Transverse colon (tissue), 4 donors: Measurements from ENCODE around the gene KRT7. TPM values are rescaled to one million over a fixed set of nuclear protein-coding genes. Genes with fewer than 3 reads are reported as not detected.

Source experiments
- DNase-seq: peaks from one replicate; pipeline ENCODE4 v3.0.0-alpha.2; 2019
- H3K27ac ChIP-seq, 4 donors: fragments of 200-600 bp; sonication (generic); 2 replicates each; pipeline ENCODE4 v1.5.1; 2016 to 2018; ENCODE audit warnings: inconsistent platforms in 4 of 4
- H3K27me3 ChIP-seq: fragments of 200-600 bp; sonication (generic); 2 replicates; pipeline ENCODE4 v1.5.1; 2017; ENCODE audit warnings: inconsistent platforms
- H3K36me3 ChIP-seq, 4 donors: fragments of 200-600 bp; sonication (generic); 2 replicates each; pipeline ENCODE4 v1.5.1; 2017 to 2019; ENCODE audit warnings: inconsistent platforms in 4 of 4
- H3K4me1 ChIP-seq, 4 donors: fragments of 200-600 bp; sonication (generic); 2 replicates each; pipeline ENCODE4 v1.5.1; 2017 to 2020; ENCODE audit warnings: inconsistent platforms in 4 of 4
- H3K4me3 ChIP-seq, 4 donors: fragments of 200-600 bp; sonication (generic); 1 replicate in 1 of 4; 2 replicates in 3 of 4; pipeline versions ENCODE4 v1.5.1 to v1.6.1; 2017 to 2019; ENCODE audit warnings: inconsistent platforms in 4 of 4
- H3K9me3 ChIP-seq, 2 donors: fragments of 200-600 bp; sonication (generic); 2 replicates each; pipeline ENCODE4 v1.5.1; 2017 to 2019; ENCODE audit warnings: inconsistent platforms in 2 of 2
- CTCF ChIP-seq, 5 experiments: fragments of 200-600 bp in 3 of 5; fragments of 450-650 bp in 2 of 5; sonication (generic) in 3 of 5; IDR thresholded peaks; 1 replicate in 2 of 5; 2 replicates in 3 of 5; pipeline ENCODE4 v1.5.1; 2016 to 2017; ENCODE audit warnings: antibody characterized with exemption in 5 of 5, inconsistent platforms in 3 of 5, mild to moderate bottlenecking in 2 of 5, moderate library complexity in 1 of 5
- EP300 ChIP-seq: sonication (generic); formaldehyde crosslinking; IDR thresholded peaks from one replicate; pipeline ENCODE4 v1.6.1; 2017; ENCODE audit warnings: antibody characterized with exemption, low read depth
- POLR2A ChIP-seq: fragments of 450-650 bp; IDR thresholded peaks from one replicate; pipeline ENCODE4 v1.6.1; 2016; ENCODE audit warnings: antibody characterized with exemption, mild to moderate bottlenecking, moderate library complexity
- POLR2AphosphoS5 ChIP-seq, 3 donors: sonication (generic); formaldehyde crosslinking; IDR thresholded peaks; one replicate each; pipeline ENCODE4 v1.6.1; 2016; ENCODE audit warnings: antibody characterized with exemption in 3 of 3
- WGBS, 2 donors: methylation state at CpG; one replicate each; pipeline ENCODE4 v1.1.5; 2018; ENCODE audit warnings: low coverage in 1 of 2; 5-methylcytosine and 5-hydroxymethylcytosine counted together
- in situ Hi-C, 4 donors: fragments of 200-750 bp; cut with MboI; loops; one replicate each; pipeline versions ENCODE4 v1.15.0 to v1.15.1; 2017; ENCODE audit warnings: low sequenced_read_pairs in 3 of 4, low pct_ligation_motif_present in 1 of 4, low pct_unique_long_range_greater_than_20kb in 1 of 4
- intact Hi-C: fragments of 100-400 bp; cut with DNase I; formaldehyde crosslinking; loops from one replicate; pipeline ENCODE4 v1.15.1; 2023; ENCODE audit warnings: low total_unique reads
- total RNA-seq, 4 donors: library from RNA; depleted of rRNA; stranded (reverse); fragments of >200 nt; gene quantifications; one replicate each; pipeline ENCODE4 v1.1.0, GENCODE V29; 2016

The KRT7 gene
- total RNA-seq, 4 donors from 2014 or later, result 0.75 to 1.6 (median 0.95) TPM; not detected in 1

DNA sequence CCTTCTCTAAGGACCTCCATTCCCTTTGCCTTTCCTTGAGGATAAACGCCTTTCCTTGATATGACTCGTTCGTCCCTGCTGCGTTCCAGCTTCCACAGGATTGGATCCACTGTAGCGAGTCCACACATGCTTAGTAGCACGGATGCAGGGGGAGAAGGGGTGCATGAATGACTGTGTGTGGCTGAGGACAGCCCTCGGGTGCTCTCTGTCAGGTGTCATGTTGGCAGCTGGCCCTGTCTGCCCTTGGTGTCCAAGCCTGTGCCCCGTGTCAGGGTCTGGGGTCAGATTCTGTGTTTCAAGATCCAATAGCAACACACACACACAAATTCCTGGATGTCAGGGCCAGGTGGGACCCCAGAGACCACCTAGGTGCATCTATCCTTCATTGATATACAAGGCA, 23.7 kb upstream of the KRT7 start:
- Histone ChIP-seq H3K4me3 (no peak overlapping the region), H3K27ac (no peak overlapping the region), H3K4me1 (peaks cover 0 to 6% (median 0%) of the 10 kb centered on the region in 4 donors), H3K36me3 (no peaks in the 10 kb centered on the region), H3K27me3 (no peaks in the 10 kb centered on the region), H3K9me3 (no peaks in the 10 kb centered on the region)
- intact Hi-C loops (no loop called here), in situ Hi-C loops (no loop called here)
- 64 to 67% methylated on average over 6 to 8 of the region's 8 CpGs for WGBS, 2 donors
- no peak for DNase-seq
- TF ChIP-seq POLR2A (no peak), EP300 (no peak), POLR2AphosphoS5 (IDR thresholded peaks at IDR 0.05) (no peak), CTCF (IDR thresholded peaks at IDR 0.05) (no peak)

DNA sequence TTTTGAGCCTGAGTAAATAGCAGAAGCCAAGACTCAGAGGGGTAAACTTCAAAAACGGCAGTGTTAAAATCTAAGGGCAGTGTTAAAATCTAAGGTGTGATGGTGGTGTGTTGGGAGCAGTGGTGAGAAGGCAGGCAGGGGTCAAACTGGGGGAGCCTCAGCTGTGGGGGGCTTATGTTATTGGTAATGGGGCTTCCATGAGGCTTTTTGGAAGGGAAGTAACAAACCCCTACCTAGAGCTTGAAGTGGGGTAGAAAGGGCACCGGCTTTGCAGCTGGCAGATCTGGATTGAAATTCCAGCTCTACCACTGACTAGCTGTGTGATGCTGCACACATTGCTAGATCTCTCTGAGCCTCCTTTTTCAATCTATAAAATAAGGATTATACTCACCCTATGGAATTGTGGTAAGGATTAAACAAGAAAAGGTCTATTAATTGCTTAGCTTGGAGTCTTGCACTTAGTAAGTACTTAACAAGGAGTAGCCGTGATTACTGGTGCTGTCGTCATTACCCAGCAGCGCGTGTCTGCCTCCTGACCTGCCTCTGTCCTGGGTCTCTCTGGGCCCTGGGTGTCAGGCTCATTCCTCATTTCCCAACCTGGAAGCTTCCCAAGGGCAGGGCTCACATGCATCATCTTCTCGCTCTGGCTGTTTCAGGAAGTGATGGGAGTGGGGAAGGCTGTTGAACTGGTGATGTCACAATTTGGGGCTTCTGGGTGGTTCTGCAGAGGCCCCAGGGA, 22.7 kb upstream of the KRT7 start:
- no peak for DNase-seq
- intact Hi-C loops (no loop called here), in situ Hi-C loops (no loop called here)
- H3K36me3 ChIP-seq, result no peaks in the 10 kb centered on the region
- H3K9me3 ChIP-seq, result no peaks in the 10 kb centered on the region
- no peaks in the 10 kb centered on the region for H3K27me3 ChIP-seq
- TF ChIP-seq EP300 (no peak), CTCF (IDR thresholded peaks at IDR 0.05) (no peak), POLR2A (no peak), POLR2AphosphoS5 (IDR thresholded peaks at IDR 0.05) (no peak)
- WGBS, 2 donors, result 86 to 100% methylated on average over 3 to 7 of the region's 7 CpGs
- peaks cover 0 to 6% (median 0%) of the 10 kb centered on the region in 4 donors for H3K4me1 ChIP-seq
- no peak overlapping the region for H3K4me3 ChIP-seq
- no peak overlapping the region for H3K27ac ChIP-seq

DNA sequence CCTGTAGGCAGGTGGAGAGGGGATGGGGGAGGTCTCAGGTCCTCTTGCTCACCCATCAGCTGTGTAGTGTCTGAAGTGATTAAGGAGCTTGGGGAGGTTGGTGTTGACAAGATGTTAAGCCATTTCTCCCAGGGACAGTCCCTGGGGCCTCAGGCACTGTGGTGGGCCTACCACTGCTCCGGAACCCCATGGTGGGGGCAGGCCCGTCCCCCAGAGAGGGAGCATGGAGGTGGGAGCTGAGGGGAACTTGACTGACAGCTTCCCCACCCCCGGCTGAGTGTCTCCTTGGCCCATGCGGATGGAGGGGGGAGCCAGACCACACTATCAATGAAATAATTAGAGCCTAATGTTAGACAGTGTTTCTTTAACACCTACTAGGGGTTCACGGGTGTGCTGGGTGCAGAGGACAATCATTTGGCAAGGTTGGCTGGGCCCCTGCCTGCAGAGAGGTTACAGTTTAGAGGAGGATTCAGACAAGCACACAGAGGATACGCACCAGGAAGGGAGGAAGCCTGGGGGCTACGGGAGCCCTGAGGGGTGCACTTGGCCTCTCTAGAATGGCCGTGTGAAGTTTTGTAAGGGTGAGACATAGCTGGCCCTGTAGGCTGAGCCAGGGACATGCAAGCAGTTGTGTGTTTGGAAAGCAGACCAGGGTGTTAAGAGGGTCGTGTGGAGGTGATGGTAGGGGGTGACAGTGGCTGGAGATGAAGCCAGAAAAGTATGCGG, 22.0 kb upstream of the KRT7 start:
- no peaks in the 10 kb centered on the region for H3K27me3 ChIP-seq
- H3K36me3 ChIP-seq, result no peaks in the 10 kb centered on the region
- intact Hi-C loops, result no loop called here
- in situ Hi-C loops, result no loop called here
- no peak overlapping the region for H3K4me3 ChIP-seq
- 61 to 80% methylated on average over 4 to 10 of the region's 10 CpGs for WGBS, 2 donors
- H3K4me1 ChIP-seq, result peaks cover 0 to 6% (median 0%) of the 10 kb centered on the region in 4 donors
- H3K9me3 ChIP-seq, result no peaks in the 10 kb centered on the region
- TF ChIP-seq POLR2AphosphoS5 (IDR thresholded peaks at IDR 0.05) (no peak), CTCF (IDR thresholded peaks at IDR 0.05) (no peak), POLR2A (no peak), EP300 (no peak)
- no peak for DNase-seq
- H3K27ac ChIP-seq, result no peak overlapping the region

GRCh38 chr12:52211716-52212585, 21.1 kb upstream of the KRT7 start:
- no peak for DNase-seq
- H3K4me1 ChIP-seq, result peaks cover 0 to 12% (median 3%) of the 10 kb centered on the region in 4 donors
- H3K27ac ChIP-seq, result no peak overlapping the region
- in situ Hi-C loops (no loop called here), intact Hi-C loops (no loop called here)
- H3K36me3 ChIP-seq, result no peaks in the 10 kb centered on the region
- H3K9me3 ChIP-seq, result no peaks in the 10 kb centered on the region
- 85 to 100% methylated on average over 1 to 13 of the region's 13 CpGs for WGBS, 2 donors
- H3K27me3 ChIP-seq, result no peaks in the 10 kb centered on the region
- no peak overlapping the region for H3K4me3 ChIP-seq
- TF ChIP-seq CTCF (IDR thresholded peaks at IDR 0.05) (no peak), POLR2AphosphoS5 (IDR thresholded peaks at IDR 0.05) (no peak), POLR2A (no peak), EP300 (no peak)
